HL-60 (cell line): ENCODE measurements around the gene HSPH1.

ENCODE experiments used
- DNase-seq, 2 experiments: peaks; one replicate each; pipeline ENCODE4 v3.0.0-alpha.2; 2010 to 2020; ENCODE audit warnings: low read depth in 1 of 2, low spot score in 1 of 2
- H3K27ac ChIP-seq: fragments of 250-450 bp; sonication (Bioruptor Pico); replicated peaks from 2 replicates; pipeline ENCODE4 v1.5.1; 2020; ENCODE audit warnings: mild to moderate bottlenecking, moderate library complexity
- H3K27me3 ChIP-seq: fragments of 250-450 bp; sonication (Bioruptor Pico); 2 replicates; pipeline ENCODE4 v1.5.1; 2021; ENCODE audit warnings: mild to moderate bottlenecking, moderate library complexity; ENCODE audit not compliant: insufficient read depth, poor library complexity, severe bottlenecking
- H3K4me3 ChIP-seq: replicated peaks from 2 replicates; pipeline ENCODE4 v1.5.1; 2011; ENCODE audit warnings: mild to moderate bottlenecking, control low read depth, low read length; ENCODE audit not compliant: insufficient read depth
- GABPA ChIP-seq: IDR thresholded peaks from 2 replicates; pipeline ENCODE4 v1.6.1; 2012; ENCODE audit warnings: low read depth
- POLR2AphosphoS5 ChIP-seq: IDR thresholded peaks from 2 replicates; pipeline ENCODE4 v1.6.1; 2012; ENCODE audit warnings: low read depth
- REST ChIP-seq: IDR thresholded peaks from 2 replicates; pipeline ENCODE4 v1.6.1; 2012; ENCODE audit warnings: low read depth; ENCODE audit not compliant: insufficient replicate concordance
- SPI1 ChIP-seq: IDR thresholded peaks from 2 replicates; pipeline ENCODE4 v1.6.1; 2012; ENCODE audit warnings: low read depth, mild to moderate bottlenecking, borderline replicate concordance
- TF ChIP-seq, protein P1 (sequence below): IDR thresholded peaks from one replicate; pipeline ENCODE4 v1.5.1; 2011; ENCODE audit warnings: low read length, control low read depth, inconsistent platforms; ENCODE audit not compliant: insufficient read depth

Gene HSPH1

GRCh38 chr13:31116224-31116623 lies 45.5 kb downstream of the HSPH1 start:
- DNase-seq, result no peak
- H3K27me3 ChIP-seq, result peaks cover 49% of the 10 kb centered on the region
- no peak overlapping the region for H3K27ac ChIP-seq
- TF ChIP-seq POLR2AphosphoS5, result no peak
- TF ChIP-seq GABPA, result no peak
- TF ChIP-seq, protein P1, sequence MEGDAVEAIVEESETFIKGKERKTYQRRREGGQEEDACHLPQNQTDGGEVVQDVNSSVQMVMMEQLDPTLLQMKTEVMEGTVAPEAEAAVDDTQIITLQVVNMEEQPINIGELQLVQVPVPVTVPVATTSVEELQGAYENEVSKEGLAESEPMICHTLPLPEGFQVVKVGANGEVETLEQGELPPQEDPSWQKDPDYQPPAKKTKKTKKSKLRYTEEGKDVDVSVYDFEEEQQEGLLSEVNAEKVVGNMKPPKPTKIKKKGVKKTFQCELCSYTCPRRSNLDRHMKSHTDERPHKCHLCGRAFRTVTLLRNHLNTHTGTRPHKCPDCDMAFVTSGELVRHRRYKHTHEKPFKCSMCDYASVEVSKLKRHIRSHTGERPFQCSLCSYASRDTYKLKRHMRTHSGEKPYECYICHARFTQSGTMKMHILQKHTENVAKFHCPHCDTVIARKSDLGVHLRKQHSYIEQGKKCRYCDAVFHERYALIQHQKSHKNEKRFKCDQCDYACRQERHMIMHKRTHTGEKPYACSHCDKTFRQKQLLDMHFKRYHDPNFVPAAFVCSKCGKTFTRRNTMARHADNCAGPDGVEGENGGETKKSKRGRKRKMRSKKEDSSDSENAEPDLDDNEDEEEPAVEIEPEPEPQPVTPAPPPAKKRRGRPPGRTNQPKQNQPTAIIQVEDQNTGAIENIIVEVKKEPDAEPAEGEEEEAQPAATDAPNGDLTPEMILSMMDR, result no peak
- no peak for TF ChIP-seq REST
- TF ChIP-seq SPI1, result no peak
- no peak overlapping the region for H3K4me3 ChIP-seq

GRCh38 chr13:31115616-31116015 lies 46.1 kb downstream of the HSPH1 start:
- Histone ChIP-seq H3K4me3 (no peak overlapping the region), H3K27ac (no peak overlapping the region), H3K27me3 (peaks cover 49% of the 10 kb centered on the region)
- TF ChIP-seq, protein P1, result no peak
- TF ChIP-seq REST (no peak), SPI1 (no peak), GABPA (no peak), POLR2AphosphoS5 (no peak)
- no peak for DNase-seq

- Histone ChIP-seq H3K27ac (no peak overlapping the region), H3K4me3 (no peak overlapping the region), H3K27me3 (peaks cover 42% of the 10 kb centered on the region)
- TF ChIP-seq GABPA (no peak), REST (no peak), POLR2AphosphoS5 (no peak), SPI1 (no peak)
- TF ChIP-seq, protein P1, result no peak
- DNase-seq, result no peak
Measured at GRCh38 chr13:31114641-31115040, 47.1 kb downstream of the HSPH1 start.
